Left hindlimb (tissue), 1 donor: Measurements from ENCODE around the gene ARHGEF1.

Source experiments
- DNase-seq: peaks from one replicate; pipeline ENCODE4 v3.0.0-alpha.2; 2018

Gene ARHGEF1

GRCh38 chr19:41920882-41921576, 38.0 kb downstream of the ARHGEF1 start:
- no peak for DNase-seq

GRCh38 chr19:41921577-41922576, 38.9 kb downstream of the ARHGEF1 start:
- DNase-seq: no peak

DNA sequence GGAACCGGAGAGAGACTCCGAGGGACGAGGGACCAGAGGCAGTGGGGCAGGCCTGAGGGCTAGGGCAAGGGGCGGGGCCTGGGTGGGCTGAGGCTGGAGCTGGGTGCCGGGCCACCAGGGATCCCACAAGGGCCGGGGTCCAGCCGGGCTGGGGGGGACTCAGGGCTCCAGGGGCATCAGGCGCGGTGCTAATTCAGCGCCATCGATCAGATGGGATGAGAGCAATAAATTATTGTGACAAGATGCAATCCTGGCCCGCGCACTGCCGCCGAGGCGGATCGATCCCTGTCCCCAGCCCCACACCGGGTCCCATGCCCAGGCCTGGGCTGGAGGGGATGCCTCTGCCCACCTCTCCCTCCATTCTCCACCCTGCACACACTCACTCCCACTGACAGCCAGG, 39.6 kb downstream of the ARHGEF1 start:
- DNase-seq: no peak

- DNase-seq: no peak
These were observed 40.2 kb downstream of the ARHGEF1 start for GRCh38 chr19:41923045-41923788.

- DNase-seq: no peak
These were observed 41.5 kb downstream of the ARHGEF1 start for GRCh38 chr19:41924151-41925145.

DNA sequence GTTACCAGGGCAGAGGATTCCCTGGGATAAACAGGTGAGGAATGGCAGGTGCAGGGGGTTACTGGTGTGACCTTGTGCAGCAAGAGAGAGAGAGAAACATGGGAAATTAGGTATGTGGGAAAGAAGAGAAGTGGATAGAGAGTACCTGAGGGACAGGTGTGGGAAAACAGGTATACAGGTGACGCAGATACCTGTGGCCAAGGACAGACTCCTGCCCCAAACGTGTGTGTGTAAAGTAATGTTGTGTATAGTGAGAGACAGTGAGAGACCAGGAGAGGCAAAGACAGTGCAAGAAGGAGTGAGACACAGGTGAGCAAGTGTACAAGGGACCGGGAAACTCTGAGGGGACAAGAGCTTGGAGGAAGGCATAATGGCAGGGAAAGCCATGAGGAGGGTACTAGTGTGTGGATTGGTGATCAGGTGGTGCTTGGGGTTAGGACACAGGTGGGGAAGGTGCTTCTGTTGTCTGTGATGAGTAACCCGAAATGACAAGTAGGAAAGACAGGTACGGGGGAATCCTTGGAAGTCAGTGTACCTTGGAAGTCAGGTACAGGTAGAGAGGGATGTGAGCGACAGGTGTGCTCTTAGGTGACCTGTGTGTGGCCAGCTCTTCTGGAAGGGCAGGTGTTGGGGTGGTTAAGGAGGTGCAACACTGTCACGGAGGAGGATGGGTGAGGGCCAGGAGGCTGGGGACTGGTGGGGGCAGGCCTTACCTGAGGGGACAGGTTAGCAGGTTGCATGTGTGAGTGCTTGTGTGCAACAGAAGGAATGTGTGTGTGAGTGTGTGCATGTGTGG, 42.4 kb downstream of the ARHGEF1 start:
- no peak for DNase-seq

- no peak for DNase-seq
These were observed 43.2 kb downstream of the ARHGEF1 start for GRCh38 chr19:41926028-41926762.

DNA sequence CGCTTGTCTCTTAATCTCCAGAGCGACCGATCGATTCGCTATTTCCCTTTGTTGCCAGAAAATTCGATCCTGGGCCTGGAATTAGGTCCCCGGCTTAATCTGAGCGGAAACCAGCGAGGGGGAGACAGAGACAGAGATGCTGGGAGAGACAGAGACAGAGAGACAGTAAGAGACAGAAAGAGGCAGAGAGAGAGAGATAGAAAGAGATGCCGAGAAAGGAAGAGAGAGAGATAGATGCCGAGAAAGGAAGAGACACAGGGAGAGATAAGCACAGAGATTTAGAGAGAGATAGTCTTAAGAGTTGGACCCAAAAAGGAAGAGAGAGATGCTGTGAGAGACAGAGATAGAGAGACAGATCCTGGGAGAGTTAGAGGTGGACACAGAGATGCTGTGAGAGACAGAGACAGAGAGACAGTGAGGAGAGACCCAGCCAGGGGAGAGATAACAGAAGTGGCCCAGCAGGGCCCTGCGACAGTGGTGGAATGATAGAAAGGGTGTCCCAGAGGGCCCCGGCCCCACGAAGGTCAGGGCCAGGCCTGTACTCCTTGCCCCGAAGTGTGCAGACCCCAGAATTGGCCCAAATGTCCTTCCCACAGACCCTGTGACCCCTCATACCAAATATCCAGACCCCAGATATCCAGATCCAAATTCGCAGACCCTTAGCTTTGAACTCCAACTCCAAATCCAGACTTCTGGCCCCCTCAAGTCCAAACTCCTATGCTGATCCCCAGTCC, 43.9 kb downstream of the ARHGEF1 start:
- DNase-seq: no peak

DNA sequence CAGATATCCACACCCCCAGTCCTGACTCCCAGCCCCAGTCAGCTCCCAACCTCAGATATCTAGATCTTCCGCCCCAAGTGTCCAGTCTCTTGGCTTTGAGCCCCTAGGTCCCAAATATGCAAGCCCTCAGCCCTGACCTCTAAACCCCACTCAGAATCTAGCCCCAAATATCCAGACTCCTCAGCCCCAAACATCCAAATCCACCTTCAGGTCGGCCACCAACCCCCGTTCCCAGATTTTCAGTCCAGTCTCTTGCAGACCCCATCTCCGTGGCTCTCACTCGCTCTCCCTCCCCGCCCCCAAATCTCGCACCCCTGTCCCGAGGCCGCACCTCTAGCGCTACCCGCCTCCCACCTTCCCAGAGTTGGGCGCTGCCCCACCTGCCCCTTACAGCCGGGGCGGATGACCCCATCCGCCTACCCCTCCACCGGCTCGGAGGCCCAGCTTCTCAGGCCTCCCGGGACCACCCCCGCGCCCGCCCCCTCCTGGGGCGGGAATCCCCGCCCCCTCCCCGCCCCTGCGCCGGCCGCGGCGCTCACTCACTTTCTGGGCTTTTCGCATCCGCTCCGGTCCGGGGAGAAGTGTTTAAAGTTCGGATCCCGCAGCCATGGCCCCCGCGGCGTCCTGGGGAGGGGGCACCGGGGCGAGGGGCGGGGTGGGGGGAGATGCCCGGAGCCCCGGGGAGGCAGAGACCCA, 44.7 kb downstream of the ARHGEF1 start:
- DNase-seq: no peak

GRCh38 chr19:41928221-41928683, 45.3 kb downstream of the ARHGEF1 start, which contains the start of gene ERFL:
ERFL (minus strand) TSS chr19:41928449; CDS start chr19:41912919, 15,530 bp downstream.
- no peak for DNase-seq

DNA sequence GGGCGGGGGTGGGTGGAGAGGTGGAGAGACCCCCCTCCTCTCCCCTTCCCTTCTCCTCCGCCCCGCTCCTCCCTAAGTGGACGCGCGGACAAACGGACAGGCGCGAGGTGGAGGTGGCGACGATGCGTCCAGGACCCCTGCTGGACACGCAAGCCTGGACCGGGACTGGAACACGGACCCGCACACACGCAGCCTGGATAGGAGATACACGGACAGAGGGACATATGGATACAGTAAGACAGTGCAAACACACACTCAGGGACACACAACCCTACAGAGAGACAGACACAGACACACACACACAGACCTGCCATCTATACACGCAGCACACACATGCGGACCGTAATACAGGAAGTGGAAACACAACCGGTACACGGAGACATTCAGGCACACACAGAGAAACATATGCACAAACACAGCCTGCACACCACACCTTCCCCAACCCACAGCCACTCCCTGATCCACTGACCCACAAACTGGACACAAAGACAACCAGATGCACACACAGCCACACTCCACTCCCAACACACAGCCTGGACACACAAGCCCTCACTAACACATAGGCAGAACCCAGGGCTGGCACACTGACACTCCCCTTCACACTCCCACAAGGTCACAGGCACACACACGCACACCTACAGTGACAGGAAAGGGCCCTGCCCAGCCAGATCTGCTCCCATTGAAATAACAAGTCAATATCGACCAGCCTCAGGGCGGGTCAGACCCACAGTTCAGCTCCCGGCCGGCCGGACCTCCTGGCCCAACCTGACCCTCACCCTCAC, 46.0 kb downstream of the ARHGEF1 start:
- DNase-seq: no peak

GRCh38 chr19:41929536-41930071, 46.6 kb downstream of the ARHGEF1 start:
- no peak for DNase-seq

- no peak for DNase-seq
These were observed 47.3 kb downstream of the ARHGEF1 start for GRCh38 chr19:41930322-41930722.

DNA sequence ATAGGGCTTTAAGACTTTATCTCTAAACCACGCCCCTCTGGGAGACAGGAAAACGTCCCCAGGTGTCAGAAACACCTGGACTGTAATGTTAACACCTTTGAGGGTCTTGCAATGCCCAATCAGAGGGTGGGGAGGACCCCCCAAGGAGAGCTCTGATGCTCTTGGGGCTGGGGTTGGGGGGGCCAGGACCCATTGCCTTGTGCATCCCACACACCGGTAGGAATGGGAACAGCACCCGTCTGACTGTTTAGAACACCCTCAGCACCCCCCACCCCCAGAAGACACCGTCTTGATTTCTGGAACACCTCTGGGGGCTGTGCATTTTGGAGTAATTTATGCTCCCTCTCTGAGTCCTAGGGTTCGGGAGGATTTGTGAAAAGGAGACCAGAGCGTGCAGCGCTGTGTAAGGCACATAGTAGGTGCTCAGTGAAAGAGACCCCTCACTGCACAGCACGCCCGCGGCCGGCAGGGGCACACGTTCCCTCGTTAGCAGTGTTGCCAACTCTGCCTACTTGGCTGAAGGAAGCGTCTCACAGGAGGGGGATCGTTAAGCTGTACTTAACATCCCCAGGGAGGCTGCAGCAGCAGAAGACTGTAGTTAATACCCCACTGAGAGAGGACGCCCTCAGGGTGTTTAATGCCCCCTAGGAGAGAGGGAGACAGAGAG, 48.1 kb downstream of the ARHGEF1 start:
- no peak for DNase-seq

DNA sequence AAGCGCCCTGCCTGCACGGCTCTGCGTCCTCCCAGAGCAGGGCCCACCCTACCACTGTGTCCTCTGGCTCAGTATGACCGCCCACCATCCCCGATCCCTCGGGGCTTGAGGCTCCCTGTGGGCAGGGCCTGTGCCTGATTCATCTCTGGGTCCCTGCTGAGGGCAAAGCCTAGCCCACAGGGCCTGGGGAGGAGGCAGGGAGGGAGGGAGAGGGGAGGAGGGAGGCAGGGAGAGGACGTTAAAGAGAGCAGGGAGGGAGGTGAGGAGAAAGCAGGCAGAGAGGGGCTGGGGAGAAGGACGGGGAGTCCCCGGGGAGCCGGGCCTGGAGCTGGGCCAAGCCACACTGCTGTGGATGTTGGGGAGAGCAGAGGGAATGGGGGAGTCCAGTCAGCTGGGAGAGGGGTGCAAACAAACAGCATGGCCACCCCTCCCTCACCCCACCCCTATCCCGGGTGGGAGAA, 49.3 kb downstream of the ARHGEF1 start:
- no peak for DNase-seq

DNA sequence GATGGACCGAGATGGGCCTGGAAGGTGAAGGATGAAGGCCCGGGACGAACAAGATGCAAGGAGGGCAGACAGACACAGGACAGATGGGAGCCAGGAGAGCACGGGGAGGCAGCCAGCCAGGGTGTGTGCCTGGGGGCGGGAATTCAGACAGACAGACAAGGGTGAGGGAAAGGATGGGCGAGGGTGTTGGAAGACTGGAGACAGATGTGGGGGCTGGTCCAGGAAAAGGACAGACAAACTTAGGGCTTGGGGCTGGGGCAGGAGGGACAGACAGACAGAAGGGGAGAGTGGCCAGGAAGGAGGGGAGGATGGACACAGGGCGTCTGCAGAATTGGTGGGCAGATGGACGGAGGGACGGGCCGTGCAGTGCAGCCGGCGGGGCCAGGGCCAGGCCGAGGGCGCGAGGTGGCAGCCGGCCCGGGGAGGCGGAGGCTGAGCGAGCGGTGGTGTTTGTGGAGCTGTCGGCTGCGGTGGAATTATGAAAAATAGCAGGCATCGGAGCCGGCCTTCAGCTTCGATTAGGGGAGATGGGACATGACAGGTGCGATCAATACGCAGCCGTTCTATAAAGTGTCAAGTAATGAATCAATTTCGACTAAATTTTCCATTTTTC, 49.8 kb downstream of the ARHGEF1 start:
- DNase-seq: no peak
